ENCODE data around the gene AFAP1L1.

GRCh38 chr5:149324641-149325040 is 53.0 kb downstream of the AFAP1L1 start:
- TF ChIP-seq CTCF (IDR thresholded peaks at IDR 0.05) (no peak), POLR2A (IDR thresholded peaks at IDR 0.05) (no peak)
